Subcutaneous abdominal adipose tissue (tissue), 5 donors: Measurements from ENCODE around the gene TBC1D1.

Source experiments
- H3K27ac ChIP-seq: one replicate; pipeline ENCODE4 v1.7.0; 2013; ENCODE audit warnings: low read depth, mild to moderate bottlenecking, inconsistent platforms, low read length, moderate library complexity
- H3K27me3 ChIP-seq, 5 donors: one replicate each; pipeline ENCODE4 v1.7.0; 2013; ENCODE audit warnings: low read length in 5 of 5, inconsistent platforms in 1 of 5; ENCODE audit not compliant: control insufficient read depth in 5 of 5, insufficient read depth in 4 of 5
- H3K36me3 ChIP-seq, 5 donors: one replicate each; pipeline ENCODE4 v1.7.0; 2013; ENCODE audit warnings: low read length in 5 of 5; ENCODE audit not compliant: control insufficient read depth in 5 of 5, insufficient read depth in 5 of 5
- H3K4me1 ChIP-seq, 5 donors: one replicate each; pipeline ENCODE4 v1.7.0; 2013; ENCODE audit warnings: low read length in 5 of 5, mild to moderate bottlenecking in 3 of 5, moderate library complexity in 1 of 5; ENCODE audit not compliant: control insufficient read depth in 5 of 5, insufficient read depth in 5 of 5
- H3K4me3 ChIP-seq, 5 donors: one replicate each; pipeline ENCODE4 v1.7.0; 2013; ENCODE audit warnings: low read length in 5 of 5, low read depth in 1 of 5
- H3K9ac ChIP-seq, 5 donors: one replicate each; pipeline ENCODE4 v1.7.0; 2013; ENCODE audit warnings: low read length in 5 of 5, mild to moderate bottlenecking in 4 of 5, moderate library complexity in 3 of 5
- H3K9me3 ChIP-seq, 5 donors: one replicate each; pipeline ENCODE4 v1.7.0; 2013; ENCODE audit warnings: low read length in 5 of 5; ENCODE audit not compliant: control insufficient read depth in 5 of 5
- donor health status: healthy.
- donor health status: healthy.
- donor health status: healthy.
- donor health status: healthy.
- donor health status: healthy.

The TBC1D1 gene

GRCh38 chr4:37976507-37976906 is 85.6 kb downstream of the TBC1D1 start:
- no peaks in the 10 kb centered on the region for H3K9me3 ChIP-seq
- peak overlapping the region in 4 of 5 donors; percentile 6 to 79 (median 58) for H3K9ac ChIP-seq
- no peaks in the 10 kb centered on the region for H3K36me3 ChIP-seq
- H3K27me3 ChIP-seq: no peaks in the 10 kb centered on the region
- H3K4me3 ChIP-seq: peak overlapping the region; percentile 50 to 67 (median 57)
- peak overlapping the region; percentile 83 for H3K27ac ChIP-seq
- peaks cover 0 to 17% (median 15%) of the 10 kb centered on the region in 5 donors for H3K4me1 ChIP-seq

- Histone ChIP-seq H3K9me3 (no peaks in the 10 kb centered on the region), H3K9ac (peak overlapping the region in 4 of 5 donors; percentile 6 to 86 (median 64)), H3K27ac (peak overlapping the region; percentile 83), H3K36me3 (no peaks in the 10 kb centered on the region), H3K4me1 (peaks cover 0 to 18% (median 15%) of the 10 kb centered on the region in 5 donors), H3K27me3 (no peaks in the 10 kb centered on the region), H3K4me3 (peak overlapping the region; percentile 50 to 78 (median 73))
Measured at GRCh38 chr4:37976991-37977470, 86.1 kb downstream of the TBC1D1 start.

GRCh38 chr4:37977471-37978247 is 86.8 kb downstream of the TBC1D1 start:
- peak overlapping the region; percentile 23 to 86 (median 79) for H3K9ac ChIP-seq
- H3K4me1 ChIP-seq: peaks cover 0 to 19% (median 15%) of the 10 kb centered on the region in 5 donors
- peak overlapping the region; percentile 71 to 81 (median 76) for H3K4me3 ChIP-seq
- peak overlapping the region; percentile 83 for H3K27ac ChIP-seq
- no peaks in the 10 kb centered on the region for H3K9me3 ChIP-seq
- H3K36me3 ChIP-seq: no peaks in the 10 kb centered on the region
- no peaks in the 10 kb centered on the region for H3K27me3 ChIP-seq

GRCh38 chr4:37978248-37978924 is 87.5 kb downstream of the TBC1D1 start:
- Histone ChIP-seq H3K9ac (peak overlapping the region in 3 of 5 donors; percentile 23 to 79 (median 33)), H3K27ac (peak overlapping the region; percentile 83), H3K27me3 (no peaks in the 10 kb centered on the region), H3K4me1 (peaks cover 0 to 19% (median 15%) of the 10 kb centered on the region in 5 donors), H3K36me3 (no peaks in the 10 kb centered on the region), H3K4me3 (peak overlapping the region; percentile 71 to 81 (median 76)), H3K9me3 (no peaks in the 10 kb centered on the region)

GRCh38 chr4:37980246-37980645 is 89.4 kb downstream of the TBC1D1 start:
- peaks cover 0 to 19% (median 15%) of the 10 kb centered on the region in 5 donors for H3K4me1 ChIP-seq
- H3K27ac ChIP-seq: no peak overlapping the region
- no peak overlapping the region for H3K9ac ChIP-seq
- H3K27me3 ChIP-seq: no peaks in the 10 kb centered on the region
- no peaks in the 10 kb centered on the region for H3K9me3 ChIP-seq
- H3K4me3 ChIP-seq: no peak overlapping the region
- no peaks in the 10 kb centered on the region for H3K36me3 ChIP-seq

- H3K36me3 ChIP-seq: no peaks in the 10 kb centered on the region
Measured at GRCh38 chr4:37981425-37981824, 90.5 kb downstream of the TBC1D1 start.

GRCh38 chr4:37981844-37982720 is 91.2 kb downstream of the TBC1D1 start:
- Histone ChIP-seq H3K4me3 (no peak overlapping the region), H3K9me3 (no peaks in the 10 kb centered on the region), H3K36me3 (no peaks in the 10 kb centered on the region), H3K27ac (no peak overlapping the region), H3K9ac (no peak overlapping the region), H3K27me3 (no peaks in the 10 kb centered on the region), H3K4me1 (peaks cover 0 to 18% (median 11%) of the 10 kb centered on the region in 5 donors)

More at GRCh38 chr4:37981425-37981824, 90.5 kb downstream of the TBC1D1 start:
- Histone ChIP-seq H3K4me3 (no peak overlapping the region), H3K4me1 (peaks cover 0 to 17% (median 14%) of the 10 kb centered on the region in 5 donors), H3K9ac (no peak overlapping the region), H3K27me3 (no peaks in the 10 kb centered on the region), H3K9me3 (no peaks in the 10 kb centered on the region), H3K27ac (no peak overlapping the region)

GRCh38 chr4:37982736-37983135 is 91.9 kb downstream of the TBC1D1 start:
- H3K27ac ChIP-seq: no peak overlapping the region

GRCh38 chr4:37983951-37984350 is 93.1 kb downstream of the TBC1D1 start:
- Histone ChIP-seq H3K27ac (no peak overlapping the region), H3K36me3 (no peaks in the 10 kb centered on the region), H3K9ac (no peak overlapping the region), H3K4me1 (peaks cover 0 to 14% (median 0%) of the 10 kb centered on the region in 5 donors), H3K27me3 (no peaks in the 10 kb centered on the region), H3K4me3 (no peak overlapping the region), H3K9me3 (no peaks in the 10 kb centered on the region)

More at GRCh38 chr4:37982736-37983135, 91.9 kb downstream of the TBC1D1 start:
- Histone ChIP-seq H3K4me3 (no peak overlapping the region), H3K9ac (no peak overlapping the region), H3K36me3 (no peaks in the 10 kb centered on the region), H3K27me3 (no peaks in the 10 kb centered on the region), H3K9me3 (no peaks in the 10 kb centered on the region), H3K4me1 (peaks cover 0 to 18% (median 9%) of the 10 kb centered on the region in 5 donors)
